ENCODE results near the gene STPG4. TPM values are rescaled to one million over a fixed set of nuclear protein-coding genes. Genes with fewer than 3 reads are reported as not detected.

STPG4 gene
- total RNA-seq, 1 donor from 2014 or later = 0.60 TPM

DNA sequence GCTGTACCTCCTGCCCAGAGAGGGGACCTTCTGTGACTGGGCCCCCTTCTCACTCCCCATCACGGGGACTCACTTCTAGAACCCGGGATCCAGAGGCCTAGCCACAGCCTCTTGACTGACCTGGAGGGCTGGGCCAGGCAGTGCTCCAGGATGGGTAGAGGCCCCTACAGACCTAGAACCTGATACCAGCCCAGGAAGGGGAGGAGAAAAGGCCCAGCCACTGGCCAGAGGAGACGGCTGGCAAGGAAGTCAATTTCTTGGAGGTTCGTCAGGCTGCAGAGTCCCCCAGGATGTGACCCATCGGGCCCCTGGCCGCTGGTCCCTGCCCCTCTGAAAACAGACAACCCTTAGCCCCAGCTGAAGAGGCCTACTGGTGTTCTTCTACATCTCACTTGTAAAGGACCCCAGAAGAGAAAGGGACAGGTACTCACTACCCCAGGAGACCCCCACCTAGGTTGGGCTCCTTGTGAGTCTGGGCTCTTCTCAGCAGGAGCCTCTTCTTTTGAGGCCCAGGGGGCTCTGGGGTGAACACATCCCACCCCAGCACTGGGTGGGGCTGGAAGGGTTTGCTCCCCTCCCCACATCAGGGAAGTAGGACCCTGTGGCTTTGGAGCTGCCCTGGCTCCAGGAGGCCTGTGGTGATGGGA, 86.0 kb downstream of the STPG4 start:
- no peak for ATAC-seq (ENCODE audit: low read depth)
- ChIA-PET CTCF (no interaction called here), POLR2A (interaction anchor here (0.7 kb wide), 1 partner anchor 170 kb away, joined by 11 read pairs; no protein-coding TSS in a partner anchor)
- no peak for DNase-seq
- intact Hi-C loops (cut with micrococcal nuclease) = no loop called here
- no peaks in the 10 kb centered on the region for H3K27me3 Mint-ChIP-seq
- H3K4me3 Mint-ChIP-seq = no peak overlapping the region
- peaks cover 56% of the 10 kb centered on the region for H3K4me1 Mint-ChIP-seq
- peak overlapping the region; percentile 35 for H3K27ac Mint-ChIP-seq
- H3K9me3 Mint-ChIP-seq = no peaks in the 10 kb centered on the region
- no peak for TF ChIP-seq CTCF (IDR thresholded peaks at IDR 0.05)
- H3K36me3 Mint-ChIP-seq (ENCODE audit: low read depth) = peaks cover 80% of the 10 kb centered on the region

GRCh38 chr2:47067788-47068407, 87.2 kb downstream of the STPG4 start:
- ATAC-seq (ENCODE audit: low read depth) (no peak), DNase-seq (no peak)
- Mint-ChIP-seq H3K36me3 (ENCODE audit: low read depth) (peaks cover 82% of the 10 kb centered on the region), H3K27ac (peak overlapping the region; percentile 35), H3K9me3 (no peaks in the 10 kb centered on the region), H3K27me3 (no peaks in the 10 kb centered on the region), H3K4me3 (no peak overlapping the region), H3K4me1 (peaks cover 46% of the 10 kb centered on the region)
- ChIA-PET POLR2A (no interaction called here), CTCF (no interaction called here)
- intact Hi-C loops (cut with micrococcal nuclease) = no loop called here
- TF ChIP-seq CTCF (IDR thresholded peaks at IDR 0.05) = no peak

DNA sequence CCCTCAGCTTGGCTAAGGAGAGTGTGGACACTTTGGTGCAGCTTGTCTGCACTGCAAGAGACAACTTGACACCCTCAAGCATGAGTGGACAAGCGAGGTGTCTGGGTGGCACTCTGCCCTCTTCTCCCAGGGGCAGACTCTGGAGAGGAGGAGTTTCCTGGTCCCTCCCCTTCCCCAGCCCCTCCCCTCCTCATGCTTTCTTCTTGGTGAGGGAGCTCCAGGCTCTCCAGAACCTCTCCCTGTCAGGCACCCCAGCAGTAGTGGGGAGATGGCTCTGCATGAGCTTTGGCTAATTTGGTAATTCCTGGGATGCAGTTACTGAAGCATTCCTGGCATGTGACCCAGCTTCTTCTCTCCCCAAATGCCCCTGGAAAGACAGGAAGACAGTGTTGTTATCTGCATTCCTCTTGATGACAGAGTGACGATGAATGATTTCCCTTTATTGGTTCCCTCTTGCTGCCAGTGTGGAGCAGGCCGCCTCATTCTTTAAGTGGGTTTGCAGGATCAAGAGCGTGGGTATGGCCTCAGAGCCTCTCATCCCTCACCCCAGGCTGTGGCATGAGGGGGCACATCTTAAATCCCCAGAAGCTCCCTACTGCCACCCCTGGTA, 89.2 kb downstream of the STPG4 start:
- Mint-ChIP-seq H3K4me1 (peaks cover 26% of the 10 kb centered on the region), H3K36me3 (ENCODE audit: low read depth) (peaks cover 83% of the 10 kb centered on the region), H3K9me3 (no peaks in the 10 kb centered on the region), H3K4me3 (no peak overlapping the region), H3K27me3 (no peaks in the 10 kb centered on the region), H3K27ac (no peak overlapping the region)
- ATAC-seq (ENCODE audit: low read depth) (no peak), DNase-seq (no peak)
- intact Hi-C loops (cut with micrococcal nuclease) = no loop called here
- TF ChIP-seq CTCF (IDR thresholded peaks at IDR 0.05) = no peak
- ChIA-PET CTCF (no interaction called here), POLR2A (no interaction called here)

DNA sequence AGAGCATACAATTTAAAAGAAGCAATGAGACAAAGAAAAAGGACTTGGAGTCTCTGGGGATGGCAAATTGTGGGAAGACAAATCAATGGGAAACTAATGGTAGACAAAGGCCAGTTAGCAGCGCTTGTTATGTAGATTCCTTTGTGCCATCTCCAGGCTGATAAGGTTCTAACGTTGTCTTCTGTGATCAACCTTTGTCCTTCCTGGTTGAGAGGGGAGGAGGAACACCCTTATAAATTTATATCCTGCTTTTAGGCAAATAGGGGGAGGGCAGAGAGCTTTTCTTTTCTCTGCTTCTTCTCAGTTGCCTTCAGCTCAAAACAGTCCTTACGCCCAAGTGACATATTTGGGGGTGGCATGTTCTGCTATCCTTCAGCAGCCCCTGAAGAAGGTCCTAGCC, 89.8 kb downstream of the STPG4 start:
- H3K36me3 Mint-ChIP-seq (ENCODE audit: low read depth) = peaks cover 85% of the 10 kb centered on the region
- peaks cover 20% of the 10 kb centered on the region for H3K4me1 Mint-ChIP-seq
- intact Hi-C loops (cut with micrococcal nuclease) = no loop called here
- no peaks in the 10 kb centered on the region for H3K27me3 Mint-ChIP-seq
- TF ChIP-seq CTCF (IDR thresholded peaks at IDR 0.05) = no peak
- ChIA-PET CTCF (interaction anchor here (1.2 kb wide), 1 partner anchor 257 kb away, joined by 4 read pairs; no protein-coding TSS in a partner anchor), POLR2A (no interaction called here)
- no peak overlapping the region for H3K27ac Mint-ChIP-seq
- DNase-seq (no peak), ATAC-seq (ENCODE audit: low read depth) (no peak)
- no peaks in the 10 kb centered on the region for H3K9me3 Mint-ChIP-seq
- H3K4me3 Mint-ChIP-seq = no peak overlapping the region

GRCh38 chr2:47064106-47064505, 91.0 kb downstream of the STPG4 start:
- Mint-ChIP-seq H3K36me3 (ENCODE audit: low read depth) (peaks cover 90% of the 10 kb centered on the region), H3K9me3 (no peaks in the 10 kb centered on the region), H3K4me1 (peaks cover 12% of the 10 kb centered on the region), H3K4me3 (no peak overlapping the region), H3K27ac (peak overlapping the region; percentile 15), H3K27me3 (no peaks in the 10 kb centered on the region)
- no peak for TF ChIP-seq CTCF (IDR thresholded peaks at IDR 0.05)
- ATAC-seq (ENCODE audit: low read depth) = no peak
- CTCF ChIA-PET = interaction anchor here (1.2 kb wide), 1 partner anchor 258 kb away, joined by 4 read pairs; no protein-coding TSS in a partner anchor
- intact Hi-C loops (cut with micrococcal nuclease) = no loop called here
- POLR2A ChIA-PET = no interaction called here
- DNase-seq = no peak

All from activated B cell treated with CpG ODN at 0.5 μM for 24 hours (primary cell).